HG03575 (cell line): Measurements from ENCODE around the gene AATF.

Experiments
- ATAC-seq: cut with Tn5 transposase; IDR thresholded peaks from one replicate; pipeline ENCODE4 v1.9.1; 2021; ENCODE audit not compliant: unreplicated experiment, insufficient number of reproducible peaks, low FRiP score; ENCODE audit errors: extremely low read depth

AATF gene

GRCh38 chr17:36938566-36939051, 10.1 kb upstream of the AATF start:
- ATAC-seq: no peak

DNA sequence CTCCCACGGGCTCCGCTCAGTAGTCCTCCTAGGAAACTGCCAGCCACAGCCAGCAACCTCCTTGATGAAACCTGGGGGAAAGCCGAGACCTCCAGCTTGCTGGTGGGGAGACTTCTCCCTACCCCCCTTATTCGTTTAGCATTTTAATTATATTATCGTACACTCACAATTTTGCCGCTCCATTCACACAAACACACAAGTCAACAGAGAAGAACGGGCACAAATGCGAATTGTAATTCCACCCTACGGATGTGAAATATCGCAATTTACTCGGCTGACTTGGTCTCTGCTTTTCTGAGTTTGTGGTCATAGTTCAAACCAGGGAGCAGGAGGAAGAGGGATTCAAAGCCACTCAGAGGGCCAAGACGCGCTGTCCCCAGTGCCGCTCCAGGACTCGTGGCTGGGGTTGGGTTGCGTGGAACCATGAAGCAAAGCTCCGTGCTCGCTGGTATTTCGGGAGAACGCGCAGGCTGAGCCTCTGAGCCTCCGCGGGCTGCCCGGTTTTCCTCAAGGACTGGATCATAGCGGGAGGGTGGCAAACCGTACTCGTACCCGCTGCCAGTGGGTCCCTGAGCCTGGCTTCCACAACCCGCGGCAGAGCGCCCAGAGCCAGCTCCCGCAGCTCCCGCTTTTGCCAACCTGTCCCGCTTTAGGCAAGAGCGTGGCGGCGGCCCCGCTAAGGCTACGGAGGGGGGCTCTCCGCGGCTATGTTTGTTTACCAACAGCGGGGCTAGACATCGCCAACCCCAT, 9.5 kb upstream of the AATF start:
- ATAC-seq: no peak

DNA sequence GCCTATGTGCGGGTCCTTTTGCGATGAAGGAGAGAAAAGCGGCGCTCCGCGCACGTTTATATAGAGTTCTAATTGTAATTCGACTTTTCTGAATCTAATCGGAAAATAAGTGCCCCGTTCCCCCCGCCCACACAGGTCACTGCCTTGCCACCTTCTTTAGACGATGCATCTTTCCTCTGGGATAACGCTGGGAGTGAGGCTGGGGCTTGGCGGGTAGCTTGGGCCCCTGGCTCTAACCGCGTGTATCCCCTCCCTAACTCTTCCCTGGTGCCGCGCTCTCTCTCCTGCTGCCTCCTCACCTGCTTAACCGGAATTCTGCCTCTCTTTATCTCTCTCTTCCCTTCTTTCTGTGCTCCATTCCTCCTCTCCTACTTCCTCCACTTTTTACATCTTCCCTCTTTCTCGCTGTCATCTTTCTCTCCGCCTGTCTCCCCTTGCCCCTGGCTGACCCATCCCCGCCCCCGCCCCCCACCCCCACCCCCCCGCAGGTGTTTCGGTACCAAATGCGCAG, 8.9 kb upstream of the AATF start:
- ATAC-seq: no peak

DNA sequence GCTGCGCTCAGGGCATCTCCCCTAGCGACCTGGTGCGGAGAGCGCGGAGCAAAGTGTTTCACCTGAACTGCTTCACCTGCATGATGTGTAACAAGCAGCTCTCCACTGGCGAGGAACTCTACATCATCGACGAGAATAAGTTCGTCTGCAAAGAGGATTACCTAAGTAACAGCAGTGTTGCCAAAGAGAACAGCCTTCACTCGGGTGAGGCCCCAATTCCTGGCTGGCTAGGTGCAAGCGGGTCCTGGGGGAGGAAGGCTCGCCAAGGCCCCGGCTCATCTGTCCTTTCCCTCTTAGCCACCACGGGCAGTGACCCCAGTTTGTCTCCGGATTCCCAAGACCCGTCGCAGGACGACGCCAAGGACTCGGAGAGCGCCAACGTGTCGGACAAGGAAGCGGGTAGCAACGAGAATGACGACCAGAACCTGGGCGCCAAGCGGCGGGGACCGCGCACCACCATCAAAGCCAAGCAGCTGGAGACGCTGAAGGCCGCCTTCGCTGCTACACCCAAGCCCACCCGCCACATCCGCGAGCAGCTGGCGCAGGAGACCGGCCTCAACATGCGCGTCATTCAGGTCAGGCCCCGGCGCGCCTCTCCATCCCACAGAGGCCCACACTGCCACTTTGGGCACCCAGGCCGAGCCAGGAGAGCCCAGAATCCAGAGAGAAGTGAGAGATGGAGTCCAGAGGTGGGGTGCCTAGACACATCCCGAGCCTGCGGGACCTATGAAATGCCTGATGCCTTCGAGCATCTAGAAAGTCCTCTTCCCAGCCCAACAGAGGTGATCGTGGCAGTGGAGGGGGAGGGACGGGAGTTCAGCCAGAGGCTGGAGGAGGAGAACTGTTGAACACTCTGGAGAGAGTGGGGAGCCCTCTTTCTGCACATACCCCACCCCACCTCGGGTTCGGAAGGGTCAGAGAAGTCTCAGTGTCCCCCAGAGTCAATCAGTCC, 8.2 kb upstream of the AATF start:
- ATAC-seq: no peak

DNA sequence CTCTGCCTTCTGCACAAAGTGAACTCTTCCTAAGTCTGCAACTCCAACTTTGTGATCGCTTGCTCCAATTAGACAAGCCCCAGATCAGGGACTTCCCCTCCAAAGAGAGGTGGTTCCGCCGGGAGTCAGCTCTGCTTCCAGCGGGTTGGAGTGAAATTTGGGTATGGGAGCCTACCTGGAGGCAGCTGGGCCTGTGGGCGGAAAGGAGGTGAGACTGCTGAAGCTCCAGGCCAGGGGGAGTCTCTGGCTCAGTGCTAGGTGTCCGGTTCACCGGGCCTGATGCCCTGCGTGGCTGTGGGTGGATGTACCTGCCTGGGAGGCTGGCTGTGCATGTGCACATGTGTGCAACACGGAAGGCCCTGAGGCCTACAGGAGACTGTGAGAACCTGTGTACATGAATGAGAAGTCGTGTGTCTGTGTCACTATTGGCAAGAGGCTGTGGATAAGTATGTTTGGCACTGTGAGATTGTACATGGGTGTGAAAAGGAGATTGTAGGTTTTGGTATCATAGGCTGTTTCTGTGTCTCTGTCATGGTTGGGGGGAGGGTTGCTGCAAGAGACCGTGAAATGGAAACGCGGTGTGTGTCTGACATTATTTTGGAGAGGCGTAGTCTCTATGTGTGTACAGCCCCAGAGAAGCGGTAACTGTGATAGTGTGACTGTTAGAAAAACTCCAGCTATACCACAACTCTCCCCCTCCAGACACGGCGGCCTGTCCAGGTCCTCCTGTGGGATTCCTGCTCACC, 7.3 kb upstream of the AATF start:
- ATAC-seq: no peak

GRCh38 chr17:36942019-36942599, 6.6 kb upstream of the AATF start:
- ATAC-seq: no peak

DNA sequence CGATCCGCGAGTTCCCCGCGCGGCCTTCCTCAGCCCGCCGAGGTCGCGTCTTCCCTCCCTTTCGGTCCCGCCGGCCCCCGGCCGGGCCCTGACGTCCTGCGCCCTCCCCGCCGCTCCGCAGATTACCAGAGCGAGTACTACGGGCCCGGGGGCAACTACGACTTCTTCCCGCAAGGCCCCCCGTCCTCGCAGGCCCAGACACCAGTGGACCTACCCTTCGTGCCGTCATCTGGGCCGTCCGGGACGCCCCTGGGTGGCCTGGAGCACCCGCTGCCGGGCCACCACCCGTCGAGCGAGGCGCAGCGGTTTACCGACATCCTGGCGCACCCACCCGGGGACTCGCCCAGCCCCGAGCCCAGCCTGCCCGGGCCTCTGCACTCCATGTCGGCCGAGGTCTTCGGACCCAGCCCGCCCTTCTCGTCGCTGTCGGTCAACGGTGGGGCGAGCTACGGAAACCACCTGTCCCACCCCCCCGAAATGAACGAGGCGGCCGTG, 6.1 kb upstream of the AATF start:
- no peak for ATAC-seq

DNA sequence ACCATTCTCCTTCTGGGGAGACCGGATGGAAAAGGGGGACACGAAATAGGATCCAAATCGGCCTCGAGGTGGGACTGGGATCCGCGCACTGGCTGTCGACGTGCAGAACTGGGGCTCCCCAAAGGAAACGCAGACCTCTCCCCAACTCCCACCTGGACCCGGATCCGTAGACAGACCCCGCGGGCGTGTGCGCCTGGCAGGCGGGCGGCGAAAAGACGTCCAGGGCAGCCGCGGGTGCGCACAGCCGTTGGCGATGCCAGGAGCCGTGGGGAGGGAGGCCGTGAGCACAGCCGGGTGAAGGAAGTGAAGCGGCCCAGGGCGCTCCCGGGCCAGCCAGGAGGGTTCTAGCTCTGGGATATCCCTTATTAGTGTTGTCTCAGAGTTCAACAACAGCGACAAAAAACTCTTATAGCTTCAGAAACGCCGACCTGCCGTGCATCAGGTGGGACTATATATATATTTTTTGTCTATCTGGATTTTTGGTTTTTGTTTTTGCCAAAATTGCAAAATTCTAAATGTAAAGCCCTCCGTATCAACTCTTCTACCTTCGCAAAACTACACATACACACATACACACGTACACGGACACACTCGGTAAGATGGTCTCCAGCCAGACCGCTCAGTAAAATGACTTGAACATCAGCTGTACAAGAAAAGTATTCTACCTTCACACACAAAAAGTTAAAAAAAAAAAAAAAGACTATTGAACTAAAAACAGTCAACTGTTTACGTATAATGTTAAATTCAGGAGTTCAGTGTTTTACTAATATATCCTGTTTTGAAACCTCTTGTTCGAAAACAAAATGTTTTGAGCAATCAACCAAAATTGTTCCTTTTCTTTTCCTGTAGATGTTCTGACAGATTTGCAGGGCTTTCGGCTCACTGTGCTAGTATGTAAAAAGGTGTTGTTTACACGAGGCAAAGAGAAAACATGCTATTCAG, 5.2 kb upstream of the AATF start:
- ATAC-seq: no peak

GRCh38 chr17:36944553-36944952, 4.2 kb upstream of the AATF start:
- ATAC-seq: no peak

DNA sequence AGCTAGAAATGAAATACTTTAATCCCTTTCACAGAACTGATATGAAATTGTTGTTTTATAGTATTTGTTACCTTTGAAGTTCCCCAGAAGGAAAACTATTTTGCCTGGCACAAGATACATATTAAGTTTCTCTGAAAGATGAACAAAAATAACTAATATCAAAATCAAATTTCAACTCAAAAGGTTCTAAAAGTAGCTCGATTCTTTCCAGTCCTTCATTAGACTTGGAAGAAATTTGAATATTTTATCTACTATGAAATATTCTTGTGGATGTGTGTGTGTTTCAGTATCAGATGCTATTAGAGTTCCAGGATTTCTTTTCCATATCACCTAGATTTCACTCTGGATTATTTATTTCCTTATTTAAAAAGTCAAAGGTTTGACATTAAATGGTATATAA, 3.6 kb upstream of the AATF start:
- ATAC-seq: no peak

DNA sequence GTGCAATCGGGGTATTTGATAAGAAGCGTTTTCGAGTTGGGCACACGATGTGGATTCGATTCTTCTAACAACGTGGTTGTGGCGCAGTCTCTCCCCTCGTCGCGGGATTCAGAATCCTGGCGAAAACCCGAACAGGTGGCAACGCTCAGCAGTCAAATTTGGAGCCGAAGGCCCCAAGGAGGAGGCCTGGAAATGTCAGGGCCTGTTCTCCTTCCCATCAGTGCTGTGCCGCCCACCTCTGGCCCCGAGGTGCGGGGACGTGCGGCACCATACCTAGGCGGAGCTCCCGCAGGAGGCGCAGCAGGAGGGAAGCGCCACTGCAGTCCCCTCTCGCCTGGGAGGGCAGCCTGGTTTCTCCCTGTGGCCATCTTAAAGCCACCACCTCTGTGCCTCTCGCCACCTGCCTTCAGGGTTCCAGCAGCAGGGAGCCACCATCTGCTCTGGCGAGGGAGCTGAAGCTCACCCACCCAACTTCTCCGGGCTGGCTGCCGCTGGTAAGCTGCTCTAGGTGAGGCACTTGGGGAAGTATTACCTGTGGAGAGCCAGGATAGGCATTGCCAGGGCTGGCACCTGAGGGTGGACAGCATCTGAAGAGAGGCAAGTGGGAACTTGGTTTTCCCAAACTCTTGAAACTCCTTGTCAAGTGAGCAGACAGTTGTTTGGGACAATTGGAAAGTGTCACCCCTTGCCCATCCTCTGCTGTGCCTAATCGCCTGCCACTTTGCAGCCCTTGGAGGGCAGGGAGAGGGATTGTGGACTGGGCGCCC, 2.6 kb upstream of the AATF start:
- ATAC-seq: no peak

DNA sequence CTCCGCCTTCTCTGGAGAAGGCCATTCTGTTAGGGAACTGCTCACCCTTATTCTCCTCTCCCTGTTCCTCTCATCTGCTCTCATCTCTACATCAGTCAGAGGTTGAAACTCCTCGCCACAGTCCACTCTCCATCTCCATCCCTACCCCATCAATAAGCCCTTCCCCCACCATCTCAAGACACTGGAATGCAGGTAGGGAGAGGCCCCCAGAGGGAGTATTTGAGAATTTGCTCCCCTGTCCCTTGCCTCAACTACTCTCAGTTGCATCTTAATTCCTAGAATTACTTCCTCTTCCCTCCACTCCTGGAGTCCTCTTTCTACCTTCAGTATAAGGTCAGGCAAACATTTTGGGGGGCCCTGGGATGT, 2.0 kb upstream of the AATF start:
- ATAC-seq: no peak

DNA sequence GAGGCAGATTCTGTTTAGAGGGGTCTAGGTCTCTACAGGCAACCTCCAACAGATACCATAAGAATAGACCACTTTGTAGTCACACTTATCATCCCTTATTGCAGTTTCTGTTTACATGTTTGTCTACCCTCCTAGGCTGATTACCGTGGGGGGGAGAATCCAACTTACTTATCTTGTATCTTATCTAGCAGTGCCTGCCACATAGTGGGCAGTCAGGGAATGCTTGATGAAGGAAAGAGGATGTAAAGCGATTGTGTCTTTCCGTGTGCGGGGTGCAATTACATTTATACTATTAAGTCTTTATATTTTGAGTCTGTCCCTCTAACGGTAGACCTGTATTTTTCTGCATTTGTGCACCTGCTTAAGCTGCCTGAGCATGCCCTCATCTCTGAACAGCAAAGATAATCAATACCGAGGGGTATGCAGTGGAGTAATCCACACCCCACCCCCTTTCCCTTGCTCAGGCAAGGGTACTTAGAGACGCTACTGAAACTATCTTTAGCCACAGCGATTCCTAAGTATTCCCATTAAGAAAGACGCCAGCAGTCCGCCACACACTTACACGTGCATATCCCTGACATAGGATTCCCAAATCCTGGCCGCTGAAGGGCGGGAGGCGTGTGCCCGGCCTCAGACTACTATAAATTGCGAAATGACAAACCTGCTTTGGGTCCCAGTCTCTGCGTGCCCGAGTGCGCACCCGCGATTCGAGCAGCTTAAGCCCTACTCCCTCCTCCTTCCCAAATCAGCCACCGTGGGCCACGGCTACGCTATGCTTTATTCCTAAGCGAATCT, 635 bp upstream of the AATF start:
- no peak for ATAC-seq

DNA sequence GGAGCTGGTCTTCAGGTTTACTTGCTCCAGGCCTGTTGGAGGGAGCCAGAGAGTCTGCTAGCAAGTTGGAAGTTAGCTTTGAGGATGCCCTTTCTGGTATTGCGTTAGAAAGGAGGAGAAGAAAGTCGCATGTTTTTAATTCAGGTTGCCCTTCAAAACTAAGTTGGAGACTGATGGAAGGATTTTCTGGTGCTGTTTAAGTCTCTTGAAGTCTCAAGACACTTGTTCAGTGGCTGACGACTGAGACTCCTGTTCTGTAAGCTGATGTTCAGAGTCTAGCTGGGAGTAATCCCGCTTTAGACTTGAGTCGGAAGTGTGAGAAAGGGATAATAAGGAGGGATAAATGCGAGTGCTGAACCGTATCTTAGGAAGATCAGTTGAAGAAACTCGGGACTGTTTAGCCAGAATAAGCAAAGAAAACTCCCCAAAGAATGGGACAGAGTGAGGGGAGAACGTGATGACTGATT, 740 bp downstream of the AATF start:
- peak; percentile 20 for ATAC-seq

- ATAC-seq: no peak
These were observed 1.3 kb downstream of the AATF start for GRCh38 chr17:36950027-36950426.

DNA sequence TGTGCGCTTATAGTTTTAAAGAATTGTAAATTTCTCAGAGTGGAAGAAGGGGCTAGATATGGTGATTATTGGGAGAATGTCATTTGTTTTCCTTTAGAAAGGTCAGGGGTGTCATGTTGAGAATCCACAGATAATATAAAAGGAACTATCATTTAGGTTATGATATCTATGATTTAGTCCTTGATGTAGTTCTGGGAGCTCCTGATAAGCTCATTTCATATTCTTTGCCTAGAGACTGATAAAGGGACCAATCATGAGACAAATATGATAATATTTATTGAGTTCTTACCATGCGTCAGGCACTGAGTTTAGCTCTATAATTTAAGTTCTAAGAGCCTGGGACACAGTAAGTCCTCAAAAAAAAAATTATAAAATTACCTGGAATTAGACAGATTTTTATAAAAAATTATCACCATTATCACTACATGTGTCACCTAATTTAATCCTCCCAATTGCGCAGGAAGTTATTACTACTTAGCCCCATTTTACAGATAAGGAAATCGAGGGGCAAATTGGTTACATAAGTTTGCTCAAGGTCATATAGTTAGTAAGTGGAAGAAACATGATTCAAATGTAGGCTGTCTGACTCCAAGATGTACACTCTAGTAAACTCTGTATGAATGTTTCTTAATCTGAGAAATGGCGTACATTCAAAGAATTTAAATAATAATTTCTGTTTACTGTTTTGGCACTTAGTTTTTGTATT, 2.5 kb downstream of the AATF start:
- ATAC-seq: no peak
